ENCODE measurements around the gene LINGO3. TPM values are rescaled to one million over a fixed set of nuclear protein-coding genes. Genes with fewer than 3 reads are reported as not detected.
A peak's percentile ranks its signal among the peaks of the same experiment; 100 is the strongest.

The LINGO3 gene
- total and polyA plus RNA-seq, 2 experiments from 2014 or later = not detected

DNA sequence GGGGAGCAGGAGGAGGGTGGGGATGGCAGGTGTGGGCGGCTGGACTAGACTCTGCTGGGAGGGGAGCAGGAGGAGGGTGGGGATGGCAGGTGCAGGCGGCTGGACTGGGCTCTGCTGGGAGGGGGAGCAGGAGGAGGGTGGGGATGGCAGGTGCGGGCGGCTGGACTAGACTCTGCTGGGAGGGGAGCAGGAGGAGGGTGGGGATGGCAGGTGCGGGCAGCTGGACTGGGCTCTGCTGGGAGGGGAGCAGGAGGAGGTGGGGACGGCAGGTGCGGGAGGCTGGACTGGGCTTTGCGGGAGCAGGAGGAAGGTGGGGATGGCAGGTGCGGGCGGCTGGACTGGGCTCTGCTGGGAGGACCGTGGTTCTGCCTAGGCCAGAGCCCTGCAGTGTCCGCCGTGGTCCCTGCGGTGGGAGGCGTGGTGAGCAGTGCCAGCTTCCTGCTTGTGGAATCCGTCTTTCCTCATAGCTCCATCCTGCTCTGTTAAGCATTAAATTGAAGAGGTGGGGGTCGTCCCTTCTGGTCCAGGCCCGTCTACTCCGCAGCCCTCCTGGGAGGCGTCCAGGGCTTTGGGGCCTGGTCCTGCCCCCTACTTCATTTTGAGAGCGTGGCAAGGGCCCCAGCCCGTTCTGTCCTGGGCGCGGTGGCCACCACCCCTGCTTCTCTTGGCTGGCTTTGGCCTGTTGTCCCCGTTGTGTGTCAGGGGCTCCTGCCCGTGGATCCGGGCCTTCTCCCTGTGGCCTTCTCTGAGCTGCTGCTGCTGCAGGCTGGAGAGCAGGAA is 25.3 kb upstream of the LINGO3 start:
- no peak overlapping the region for H2AFZ ChIP-seq
- H3K79me2 ChIP-seq (ENCODE audit: insufficient read depth) = peaks cover 85% of the 10 kb centered on the region
- H3K4me1 ChIP-seq (ENCODE audit: insufficient read depth) = peaks cover 6% of the 10 kb centered on the region; the same call in 1 of the 2 replicates
- H4K20me1 ChIP-seq (ENCODE audit: insufficient read depth) = no peaks in the 10 kb centered on the region; the same call in 1 of the 2 replicates
- H3K9me3 ChIP-seq (ENCODE audit: low read depth) = no peaks in the 10 kb centered on the region
- no peak overlapping the region for H3K4me3 ChIP-seq
- no peaks in the 10 kb centered on the region for H3K36me3 ChIP-seq (ENCODE audit: low read depth)
- no peak overlapping the region for H3K9ac ChIP-seq
- TF ChIP-seq EZH2 (IDR thresholded peaks at IDR 0.05; ENCODE audit: insufficient read depth, poor library complexity, severe bottlenecking) (no peak), EZH2phosphoT487 (IDR thresholded peaks at IDR 0.05; ENCODE audit: insufficient read depth, low read depth) (no peak)
- WGBS, 2 experiments (ENCODE audit: low coverage in 1 of 2, low lambda C conversion rate in 2 of 2, missing lambda C conversion rate in 2 of 2) = 60 to 79% methylated on average over 15 to 27 of the region's 27 CpGs
- H3K9me2 ChIP-seq (ENCODE audit: insufficient read depth) = no peaks in the 10 kb centered on the region
- no peaks in the 10 kb centered on the region for H3K27me3 ChIP-seq (replicated peaks; ENCODE audit: insufficient read depth)
- in situ Hi-C loops (cut with MboI) = no loop called here
- DNase-seq = no peak
- H3K4me2 ChIP-seq (ENCODE audit: unreplicated experiment) = no peak overlapping the region
- peaks cover 16% of the 10 kb centered on the region; the same call in 1 of the 2 replicates for H3F3A ChIP-seq (ENCODE audit: insufficient read depth)
- no peak overlapping the region for H3K27ac ChIP-seq

- Histone ChIP-seq H3K4me3 (no peak overlapping the region), H3K4me2 (ENCODE audit: unreplicated experiment) (no peak overlapping the region), H3K4me1 (ENCODE audit: insufficient read depth) (peaks cover 6% of the 10 kb centered on the region; the same call in 1 of the 2 replicates), H4K20me1 (ENCODE audit: insufficient read depth) (no peaks in the 10 kb centered on the region; the same call in 1 of the 2 replicates), H3K9me3 (ENCODE audit: low read depth) (no peaks in the 10 kb centered on the region), H3K27ac (no peak overlapping the region), H3K9me2 (ENCODE audit: insufficient read depth) (no peaks in the 10 kb centered on the region), H3K27me3 (replicated peaks; ENCODE audit: insufficient read depth) (no peaks in the 10 kb centered on the region), H3F3A (ENCODE audit: insufficient read depth) (peaks cover 16% of the 10 kb centered on the region; the same call in 1 of the 2 replicates), H3K36me3 (ENCODE audit: low read depth) (no peaks in the 10 kb centered on the region), H3K9ac (peak overlapping the region; percentile 11; the same call in 1 of the 2 replicates), H2AFZ (no peak overlapping the region), H3K79me2 (ENCODE audit: insufficient read depth) (peaks cover 88% of the 10 kb centered on the region)
- DNase-seq = no peak
- in situ Hi-C loops (cut with MboI) = no loop called here
- TF ChIP-seq EZH2phosphoT487 (IDR thresholded peaks at IDR 0.05; ENCODE audit: insufficient read depth, low read depth) (no peak), EZH2 (IDR thresholded peaks at IDR 0.05; ENCODE audit: insufficient read depth, poor library complexity, severe bottlenecking) (no peak)
- 47 to 51% methylated on average over 13 to 17 of the region's 17 CpGs for WGBS, 2 experiments (ENCODE audit: low coverage in 1 of 2, low lambda C conversion rate in 2 of 2, missing lambda C conversion rate in 2 of 2)
Measured at GRCh38 chr19:2332341-2333026, 24.5 kb upstream of the LINGO3 start.

DNA sequence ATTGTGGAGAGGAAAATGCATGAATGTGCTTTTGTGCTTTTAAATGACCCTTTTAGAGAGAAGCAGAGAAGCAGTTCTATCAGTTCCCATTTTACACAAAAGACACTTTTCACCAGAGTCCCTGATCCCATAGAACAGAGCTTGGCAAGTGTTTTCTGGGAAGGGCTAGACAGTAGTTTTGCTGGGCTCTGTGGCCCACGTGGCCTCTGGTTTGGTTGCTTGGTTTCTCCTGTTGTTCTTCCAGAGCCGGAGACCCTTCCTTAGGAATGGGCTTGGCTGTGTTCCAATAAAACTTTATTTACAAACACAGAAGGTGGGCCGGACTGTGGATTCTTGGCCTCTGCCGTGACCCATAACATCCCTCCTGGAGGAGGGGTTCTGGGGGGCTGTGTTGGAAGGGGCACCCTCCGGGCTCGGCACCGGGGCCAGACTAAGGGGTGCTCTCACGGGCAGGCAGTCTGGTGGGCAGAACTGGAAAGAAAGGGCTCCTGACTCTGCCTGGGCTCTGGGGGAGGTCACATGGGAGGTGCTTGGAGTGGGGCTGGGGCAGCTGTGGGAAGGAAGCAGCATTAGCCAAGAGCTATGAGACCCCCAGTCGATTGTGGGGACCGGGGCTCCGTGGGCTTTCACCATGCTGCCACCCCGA is 23.8 kb upstream of the LINGO3 start:
- Histone ChIP-seq H3K27ac (no peak overlapping the region), H3K36me3 (ENCODE audit: low read depth) (no peaks in the 10 kb centered on the region), H2AFZ (no peak overlapping the region), H3K9ac (peak overlapping the region; percentile 11; the same call in 1 of the 2 replicates), H3K4me1 (ENCODE audit: insufficient read depth) (peaks cover 6% of the 10 kb centered on the region; the same call in 1 of the 2 replicates), H3K79me2 (ENCODE audit: insufficient read depth) (peaks cover 90% of the 10 kb centered on the region), H3K9me2 (ENCODE audit: insufficient read depth) (no peaks in the 10 kb centered on the region), H3K27me3 (replicated peaks; ENCODE audit: insufficient read depth) (no peaks in the 10 kb centered on the region), H3K4me2 (ENCODE audit: unreplicated experiment) (no peak overlapping the region), H3K4me3 (no peak overlapping the region), H4K20me1 (ENCODE audit: insufficient read depth) (no peaks in the 10 kb centered on the region; the same call in 1 of the 2 replicates), H3F3A (ENCODE audit: insufficient read depth) (peaks cover 16% of the 10 kb centered on the region; the same call in 1 of the 2 replicates), H3K9me3 (ENCODE audit: low read depth) (no peaks in the 10 kb centered on the region)
- no peak for DNase-seq
- 58 to 66% methylated on average over 12 of the region's 12 CpGs for WGBS, 2 experiments (ENCODE audit: low coverage in 1 of 2, low lambda C conversion rate in 2 of 2, missing lambda C conversion rate in 2 of 2)
- TF ChIP-seq EZH2 (IDR thresholded peaks at IDR 0.05; ENCODE audit: insufficient read depth, poor library complexity, severe bottlenecking) (no peak), EZH2phosphoT487 (IDR thresholded peaks at IDR 0.05; ENCODE audit: insufficient read depth, low read depth) (no peak)
- in situ Hi-C loops (cut with MboI) = no loop called here

- no peak for DNase-seq
- Histone ChIP-seq H3K9ac (no peak overlapping the region), H3K4me3 (no peak overlapping the region), H4K20me1 (ENCODE audit: insufficient read depth) (no peaks in the 10 kb centered on the region; the same call in 1 of the 2 replicates), H3K79me2 (ENCODE audit: insufficient read depth) (peaks cover 91% of the 10 kb centered on the region), H3K36me3 (ENCODE audit: low read depth) (no peaks in the 10 kb centered on the region), H2AFZ (no peak overlapping the region), H3K4me2 (ENCODE audit: unreplicated experiment) (no peak overlapping the region), H3K27ac (no peak overlapping the region), H3K9me3 (ENCODE audit: low read depth) (no peaks in the 10 kb centered on the region), H3K4me1 (ENCODE audit: insufficient read depth) (peaks cover 6% of the 10 kb centered on the region; the same call in 1 of the 2 replicates), H3K9me2 (ENCODE audit: insufficient read depth) (no peaks in the 10 kb centered on the region), H3F3A (ENCODE audit: insufficient read depth) (peaks cover 10% of the 10 kb centered on the region; the same call in 1 of the 2 replicates), H3K27me3 (replicated peaks; ENCODE audit: insufficient read depth) (no peaks in the 10 kb centered on the region)
- in situ Hi-C loops (cut with MboI) = no loop called here
- WGBS, 2 experiments (ENCODE audit: low coverage in 1 of 2, low lambda C conversion rate in 2 of 2, missing lambda C conversion rate in 2 of 2) = 78 to 82% methylated on average over 17 to 20 of the region's 20 CpGs
- TF ChIP-seq EZH2 (IDR thresholded peaks at IDR 0.05; ENCODE audit: insufficient read depth, poor library complexity, severe bottlenecking) (no peak), EZH2phosphoT487 (IDR thresholded peaks at IDR 0.05; ENCODE audit: insufficient read depth, low read depth) (no peak)
Measured at GRCh38 chr19:2330632-2331284, 22.8 kb upstream of the LINGO3 start.
